HEK293T (cell line): Measurements from ENCODE around the gene DCUN1D2.

Experiments
- BHLHE40 ChIP-seq: fragments of 450-650 bp; IDR thresholded peaks from 2 replicates; pipeline ENCODE4 v1.6.1; 2016; ENCODE audit warnings: mild to moderate bottlenecking, moderate library complexity, borderline replicate concordance
- CTBP1 ChIP-seq: fragments of 450-650 bp; IDR thresholded peaks from 2 replicates; pipeline ENCODE4 v1.6.1; 2016; ENCODE audit warnings: borderline replicate concordance
- ELF4 ChIP-seq: fragments of 450-650 bp; IDR thresholded peaks from 2 replicates; pipeline ENCODE4 v1.6.1; 2017; ENCODE audit warnings: antibody characterized with exemption
- FOXA1 ChIP-seq: fragments of 450-650 bp; IDR thresholded peaks from 2 replicates; pipeline ENCODE4 v1.6.1; 2016; ENCODE audit warnings: mild to moderate bottlenecking
- FOXM1 ChIP-seq: fragments of 450-650 bp; IDR thresholded peaks from 2 replicates; pipeline ENCODE4 v1.6.1; 2017; ENCODE audit warnings: mild to moderate bottlenecking, borderline replicate concordance
- L3MBTL2 ChIP-seq: fragments of 450-650 bp; conservative IDR thresholded peaks from 2 replicates; pipeline ENCODE4 v1.6.1; 2016; ENCODE audit warnings: mild to moderate bottlenecking
- LEF1 ChIP-seq: fragments of 450-650 bp; IDR thresholded peaks from 2 replicates; pipeline ENCODE4 v1.6.1; 2017; ENCODE audit warnings: mild to moderate bottlenecking, borderline replicate concordance
- NFRKB ChIP-seq: fragments of 450-650 bp; IDR thresholded peaks from 2 replicates; pipeline ENCODE4 v1.6.1; 2016; ENCODE audit warnings: mild to moderate bottlenecking, moderate library complexity
- SUZ12 ChIP-seq: fragments of 450-650 bp; IDR thresholded peaks from 2 replicates; pipeline ENCODE4 v1.6.1; 2016; ENCODE audit warnings: mild to moderate bottlenecking
- TARDBP ChIP-seq: fragments of 450-650 bp; IDR thresholded peaks from 2 replicates; pipeline ENCODE4 v1.6.1; 2016

- TF ChIP-seq FOXM1 (no peak), NFRKB (no peak), ELF4 (no peak), FOXA1 (no peak), CTBP1 (no peak), BHLHE40 (no peak), TARDBP (no peak), LEF1 (no peak), SUZ12 (no peak), L3MBTL2 (no peak)
Observed at GRCh38 chr13:113457510-113457909, 33.0 kb downstream of the DCUN1D2 start.
